SK-N-SH (cell line): ENCODE results near the gene SLC45A1. TPM values are rescaled to one million over a fixed set of nuclear protein-coding genes. Genes with fewer than 3 reads are reported as not detected.

Experiments used
- CTCF ChIA-PET: fragments of 300-600, 350-600 bp; formaldehyde crosslinking; extraction: SDS; loops from one replicate; lab custom pipeline; 2021; lab: Yijun Ruan, JAX
- POLR2A ChIA-PET: fragments of 350-600 bp; sonication (Branson Sonifier 250); formaldehyde crosslinking; extraction: SDS; loops from one replicate; lab custom pipeline; 2020; ENCODE audit warnings: antibody characterized with exemption, inconsistent platforms; lab: Yijun Ruan, JAX
- DNase-seq: peaks from one replicate; pipeline ENCODE4 v3.0.0; 2012
- H2AFZ ChIP-seq: fragments of 200-600 bp; sonication (generic); 2 replicates; pipeline ENCODE4 v1.8.1; 2016; ENCODE audit warnings: antibody characterized with exemption, mild to moderate bottlenecking, low read depth
- H3F3A ChIP-seq: fragments of 200-600 bp; sonication (generic); replicated peaks from 2 replicates; pipeline ENCODE3; 2016; ENCODE audit warnings: antibody characterized with exemption, mild to moderate bottlenecking; ENCODE audit not compliant: insufficient read depth
- H3K27ac ChIP-seq, 2 experiments: fragments of 200-500 bp in 1 of 2; fragments of 200-600 bp in 1 of 2; sonication (Bioruptor generic) in 1 of 2; sonication (generic), shearing (Covaris generic) in 1 of 2; 2 replicates each; pipeline versions ENCODE4 v1.5.1 to v1.6.1; 2014 to 2016; ENCODE audit warnings: low read depth in 2 of 2, inconsistent platforms in 1 of 2, low read length in 1 of 2, mild to moderate bottlenecking in 1 of 2, mixed read lengths in 1 of 2
- H3K27me3 ChIP-seq: fragments of 200-600 bp; sonication (generic), shearing (Covaris generic); 2 replicates; pipeline ENCODE4 v1.6.1; 2016; ENCODE audit warnings: mixed run types; ENCODE audit not compliant: insufficient read depth
- H3K36me3 ChIP-seq, 2 experiments: fragments of 200-500 bp in 1 of 2; fragments of 200-600 bp in 1 of 2; sonication (Bioruptor generic) in 1 of 2; sonication (generic) in 1 of 2; replicated peaks in 1 of 2; 2 replicates each; pipeline versions ENCODE3 to v1.5.1; 2014 to 2016; ENCODE audit warnings: low read length in 1 of 2, mild to moderate bottlenecking in 1 of 2; ENCODE audit not compliant: insufficient read depth in 2 of 2, control insufficient read depth in 1 of 2
- H3K4me1 ChIP-seq, 2 experiments: fragments of 200-500 bp in 1 of 2; fragments of 200-600 bp in 1 of 2; sonication (Bioruptor generic) in 1 of 2; sonication (generic), shearing (Covaris generic) in 1 of 2; 2 replicates each; pipeline versions ENCODE4 v1.5.1 to v1.6.1; 2014 to 2016; ENCODE audit warnings: low read depth in 1 of 2, low read length in 1 of 2, mixed run types in 1 of 2; ENCODE audit not compliant: insufficient read depth in 2 of 2, control insufficient read depth in 1 of 2
- H3K4me2 ChIP-seq: fragments of 200-600 bp; sonication (generic), shearing (Covaris generic); 2 replicates; pipeline ENCODE4 v1.6.1; 2017; ENCODE audit warnings: mixed run types
- H3K4me3 ChIP-seq, 2 experiments: fragments of 200-500 bp in 1 of 2; fragments of 200-600 bp in 1 of 2; sonication (Bioruptor generic) in 1 of 2; sonication (generic), shearing (Covaris generic) in 1 of 2; 2 replicates each; pipeline versions ENCODE4 v1.5.1 to v1.8.1; 2014 to 2016; ENCODE audit warnings: low read depth in 2 of 2, inconsistent platforms in 1 of 2, low read length in 1 of 2, mild to moderate bottlenecking in 1 of 2, mixed read lengths in 1 of 2, moderate library complexity in 1 of 2
- H3K79me2 ChIP-seq: fragments of 200-600 bp; sonication (generic); 2 replicates; pipeline ENCODE4 v1.8.1; 2017; ENCODE audit warnings: mild to moderate bottlenecking; ENCODE audit not compliant: insufficient read depth
- H3K9ac ChIP-seq: fragments of 200-600 bp; sonication (generic); 2 replicates; pipeline ENCODE4 v1.6.1; 2017; ENCODE audit warnings: mixed run types
- H3K9me2 ChIP-seq: fragments of 200-600 bp; sonication (generic); 2 replicates; pipeline ENCODE4 v1.6.1; 2017; ENCODE audit warnings: mixed run types
- H3K9me3 ChIP-seq: fragments of 200-600 bp; sonication (generic); 2 replicates; pipeline ENCODE4 v1.6.1; 2017; ENCODE audit warnings: mixed run types, mild to moderate bottlenecking, moderate library complexity
- H4K20me1 ChIP-seq: fragments of 200-600 bp; sonication (generic); 2 replicates; pipeline ENCODE4 v1.6.1; 2017; ENCODE audit warnings: mild to moderate bottlenecking, mixed run types; ENCODE audit not compliant: insufficient read depth
- CHD2 ChIP-seq: fragments of 150-350 bp; IDR thresholded peaks from 2 replicates; pipeline ENCODE4 v1.6.1; 2018; ENCODE audit warnings: low read length; ENCODE audit not compliant: partially characterized antibody
- ELF1 ChIP-seq: IDR thresholded peaks from 2 replicates; pipeline ENCODE4 v1.4.0; 2012
- EZH2phosphoT487 ChIP-seq: fragments of 200-600 bp; sonication (generic); IDR thresholded peaks from 2 replicates; pipeline ENCODE4 v1.6.1; 2017; ENCODE audit warnings: low read depth, mixed run types, mild to moderate bottlenecking, antibody characterized with exemption, moderate library complexity, borderline replicate concordance
- FOXM1 ChIP-seq: IDR thresholded peaks from 2 replicates; pipeline ENCODE4 v1.4.0; 2012; ENCODE audit warnings: low read depth, mild to moderate bottlenecking
- GATA2 ChIP-seq: sonication (generic); formaldehyde crosslinking; IDR thresholded peaks from 2 replicates; pipeline ENCODE4 v1.5.0; 2020; ENCODE audit warnings: mild to moderate bottlenecking, missing genetic modification reagents
- JUND ChIP-seq: IDR thresholded peaks from 2 replicates; pipeline ENCODE4 v1.4.0; 2012
- MEF2A ChIP-seq: IDR thresholded peaks from 2 replicates; pipeline ENCODE4 v1.4.0; 2012; ENCODE audit warnings: low read depth, borderline replicate concordance
- NFIC ChIP-seq: IDR thresholded peaks from 2 replicates; pipeline ENCODE4 v1.4.0; 2012; ENCODE audit warnings: borderline replicate concordance
- NRF1 ChIP-seq: IDR thresholded peaks from 2 replicates; pipeline ENCODE4 v1.6.1; 2012; ENCODE audit warnings: low read depth, mild to moderate bottlenecking, low read length
- POLR2AphosphoS5 ChIP-seq: IDR thresholded peaks from 2 replicates; pipeline ENCODE4 v1.6.1; 2012; ENCODE audit warnings: low read depth, low read length
- RAD21 ChIP-seq: IDR thresholded peaks from 2 replicates; pipeline ENCODE4 v1.6.1; 2012; ENCODE audit warnings: mild to moderate bottlenecking, low read length
- RFX5 ChIP-seq: IDR thresholded peaks from 2 replicates; pipeline ENCODE4 v1.6.1; 2012; ENCODE audit warnings: mild to moderate bottlenecking, improper control_type of control experiment, low read length
- RXRA ChIP-seq: IDR thresholded peaks from 2 replicates; pipeline ENCODE4 v1.4.0; 2012; ENCODE audit warnings: low read depth, mild to moderate bottlenecking, borderline replicate concordance
- SIN3A ChIP-seq: IDR thresholded peaks from 2 replicates; pipeline ENCODE4 v1.6.1; 2012; ENCODE audit warnings: low read depth, mild to moderate bottlenecking, low read length, moderate library complexity, borderline replicate concordance
- TCF12 ChIP-seq: IDR thresholded peaks from 2 replicates; pipeline ENCODE4 v1.4.0; 2012
- USF2 ChIP-seq: fragments of 150-350 bp; IDR thresholded peaks from 2 replicates; pipeline ENCODE4 v1.6.1; 2017; ENCODE audit warnings: antibody characterized with exemption, low read length, low read depth, borderline replicate concordance
- WGBS: methylation state at CpG from one replicate; pipeline ENCODE4 v1.1.6; 2017; ENCODE audit warnings: low lambda C conversion rate; 5-methylcytosine and 5-hydroxymethylcytosine counted together
- polyA plus RNA-seq, 3 experiments: library from polyadenylated mRNA; depleted of rRNA; stranded (reverse); fragments of >200 nt; gene quantifications; 2 replicates each; pipeline ENCODE4 v1.2.3, GENCODE V29; 2012
- TF ChIP-seq, protein P1 (sequence below): IDR thresholded peaks from 2 replicates; pipeline ENCODE4 v1.4.0; 2012; ENCODE audit warnings: low read depth, borderline replicate concordance
- TF ChIP-seq, protein P2 (sequence below): IDR thresholded peaks from 2 replicates; pipeline ENCODE4 v1.6.1; 2012; ENCODE audit warnings: mild to moderate bottlenecking, low read depth, low read length, moderate library complexity
- TF ChIP-seq, protein P3 (sequence below): IDR thresholded peaks from 2 replicates; pipeline ENCODE4 v1.4.0; 2012; ENCODE audit warnings: low read depth
- TF ChIP-seq, protein P4 (sequence below): fragments of 200-600 bp; sonication (generic); IDR thresholded peaks from 2 replicates; pipeline ENCODE4 v1.6.1; 2017; ENCODE audit warnings: antibody characterized with exemption, mild to moderate bottlenecking, moderate library complexity

Gene SLC45A1
- polyA plus RNA-seq, 1 of the 3 experiments (the other 2 are of a cell fraction), result 2.5 TPM

GRCh38 chr1:8333246-8333987, 15.5 kb downstream of the SLC45A1 start:
- no peaks in the 10 kb centered on the region for H3K9me3 ChIP-seq
- TF ChIP-seq NRF1 (no peak), RFX5 (no peak), JUND (no peak), FOXM1 (no peak), RAD21 (no peak), EZH2phosphoT487 (no peak), NFIC (no peak), SIN3A (no peak), MEF2A (no peak), POLR2AphosphoS5 (no peak), TCF12 (no peak), RXRA (no peak), CHD2 (no peak), ELF1 (no peak), GATA2 (no peak), USF2 (no peak)
- TF ChIP-seq, protein P1, sequence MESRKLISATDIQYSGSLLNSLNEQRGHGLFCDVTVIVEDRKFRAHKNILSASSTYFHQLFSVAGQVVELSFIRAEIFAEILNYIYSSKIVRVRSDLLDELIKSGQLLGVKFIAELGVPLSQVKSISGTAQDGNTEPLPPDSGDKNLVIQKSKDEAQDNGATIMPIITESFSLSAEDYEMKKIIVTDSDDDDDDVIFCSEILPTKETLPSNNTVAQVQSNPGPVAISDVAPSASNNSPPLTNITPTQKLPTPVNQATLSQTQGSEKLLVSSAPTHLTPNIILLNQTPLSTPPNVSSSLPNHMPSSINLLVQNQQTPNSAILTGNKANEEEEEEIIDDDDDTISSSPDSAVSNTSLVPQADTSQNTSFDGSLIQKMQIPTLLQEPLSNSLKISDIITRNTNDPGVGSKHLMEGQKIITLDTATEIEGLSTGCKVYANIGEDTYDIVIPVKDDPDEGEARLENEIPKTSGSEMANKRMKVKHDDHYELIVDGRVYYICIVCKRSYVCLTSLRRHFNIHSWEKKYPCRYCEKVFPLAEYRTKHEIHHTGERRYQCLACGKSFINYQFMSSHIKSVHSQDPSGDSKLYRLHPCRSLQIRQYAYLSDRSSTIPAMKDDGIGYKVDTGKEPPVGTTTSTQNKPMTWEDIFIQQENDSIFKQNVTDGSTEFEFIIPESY, result no peak
- TF ChIP-seq, protein P2, sequence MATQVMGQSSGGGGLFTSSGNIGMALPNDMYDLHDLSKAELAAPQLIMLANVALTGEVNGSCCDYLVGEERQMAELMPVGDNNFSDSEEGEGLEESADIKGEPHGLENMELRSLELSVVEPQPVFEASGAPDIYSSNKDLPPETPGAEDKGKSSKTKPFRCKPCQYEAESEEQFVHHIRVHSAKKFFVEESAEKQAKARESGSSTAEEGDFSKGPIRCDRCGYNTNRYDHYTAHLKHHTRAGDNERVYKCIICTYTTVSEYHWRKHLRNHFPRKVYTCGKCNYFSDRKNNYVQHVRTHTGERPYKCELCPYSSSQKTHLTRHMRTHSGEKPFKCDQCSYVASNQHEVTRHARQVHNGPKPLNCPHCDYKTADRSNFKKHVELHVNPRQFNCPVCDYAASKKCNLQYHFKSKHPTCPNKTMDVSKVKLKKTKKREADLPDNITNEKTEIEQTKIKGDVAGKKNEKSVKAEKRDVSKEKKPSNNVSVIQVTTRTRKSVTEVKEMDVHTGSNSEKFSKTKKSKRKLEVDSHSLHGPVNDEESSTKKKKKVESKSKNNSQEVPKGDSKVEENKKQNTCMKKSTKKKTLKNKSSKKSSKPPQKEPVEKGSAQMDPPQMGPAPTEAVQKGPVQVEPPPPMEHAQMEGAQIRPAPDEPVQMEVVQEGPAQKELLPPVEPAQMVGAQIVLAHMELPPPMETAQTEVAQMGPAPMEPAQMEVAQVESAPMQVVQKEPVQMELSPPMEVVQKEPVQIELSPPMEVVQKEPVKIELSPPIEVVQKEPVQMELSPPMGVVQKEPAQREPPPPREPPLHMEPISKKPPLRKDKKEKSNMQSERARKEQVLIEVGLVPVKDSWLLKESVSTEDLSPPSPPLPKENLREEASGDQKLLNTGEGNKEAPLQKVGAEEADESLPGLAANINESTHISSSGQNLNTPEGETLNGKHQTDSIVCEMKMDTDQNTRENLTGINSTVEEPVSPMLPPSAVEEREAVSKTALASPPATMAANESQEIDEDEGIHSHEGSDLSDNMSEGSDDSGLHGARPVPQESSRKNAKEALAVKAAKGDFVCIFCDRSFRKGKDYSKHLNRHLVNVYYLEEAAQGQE, result no peak
- TF ChIP-seq, protein P3, sequence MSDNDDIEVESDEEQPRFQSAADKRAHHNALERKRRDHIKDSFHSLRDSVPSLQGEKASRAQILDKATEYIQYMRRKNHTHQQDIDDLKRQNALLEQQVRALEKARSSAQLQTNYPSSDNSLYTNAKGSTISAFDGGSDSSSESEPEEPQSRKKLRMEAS, result no peak
- TF ChIP-seq, protein P4, sequence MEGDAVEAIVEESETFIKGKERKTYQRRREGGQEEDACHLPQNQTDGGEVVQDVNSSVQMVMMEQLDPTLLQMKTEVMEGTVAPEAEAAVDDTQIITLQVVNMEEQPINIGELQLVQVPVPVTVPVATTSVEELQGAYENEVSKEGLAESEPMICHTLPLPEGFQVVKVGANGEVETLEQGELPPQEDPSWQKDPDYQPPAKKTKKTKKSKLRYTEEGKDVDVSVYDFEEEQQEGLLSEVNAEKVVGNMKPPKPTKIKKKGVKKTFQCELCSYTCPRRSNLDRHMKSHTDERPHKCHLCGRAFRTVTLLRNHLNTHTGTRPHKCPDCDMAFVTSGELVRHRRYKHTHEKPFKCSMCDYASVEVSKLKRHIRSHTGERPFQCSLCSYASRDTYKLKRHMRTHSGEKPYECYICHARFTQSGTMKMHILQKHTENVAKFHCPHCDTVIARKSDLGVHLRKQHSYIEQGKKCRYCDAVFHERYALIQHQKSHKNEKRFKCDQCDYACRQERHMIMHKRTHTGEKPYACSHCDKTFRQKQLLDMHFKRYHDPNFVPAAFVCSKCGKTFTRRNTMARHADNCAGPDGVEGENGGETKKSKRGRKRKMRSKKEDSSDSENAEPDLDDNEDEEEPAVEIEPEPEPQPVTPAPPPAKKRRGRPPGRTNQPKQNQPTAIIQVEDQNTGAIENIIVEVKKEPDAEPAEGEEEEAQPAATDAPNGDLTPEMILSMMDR, result no peak
- H3K36me3 ChIP-seq, result no peaks in the 10 kb centered on the region
- ChIA-PET CTCF (interaction anchor here (1.0 to 1.4 kb wide), 2 partner anchors 316 to 318 kb away, joined by 3 to 4 read pairs; no protein-coding TSS in a partner anchor), POLR2A (no interaction called here)
- H2AFZ ChIP-seq, result no peak overlapping the region
- DNase-seq, result no peak
- no peaks in the 10 kb centered on the region for H3K9me2 ChIP-seq
- H3F3A ChIP-seq, result no peaks in the 10 kb centered on the region
- H4K20me1 ChIP-seq, result no peaks in the 10 kb centered on the region
- no peak overlapping the region for H3K27ac ChIP-seq
- peaks cover 0 to 11% of the 10 kb centered on the region in 2 experiments; a peak in 1 of 4 replicates for H3K4me1 ChIP-seq
- no peak overlapping the region for H3K4me3 ChIP-seq
- no peak overlapping the region for H3K4me2 ChIP-seq
- 89% methylated on average over 15 of the region's 16 CpGs for WGBS
- no peaks in the 10 kb centered on the region for H3K27me3 ChIP-seq
- H3K9ac ChIP-seq, result no peak overlapping the region
- H3K79me2 ChIP-seq, result no peaks in the 10 kb centered on the region
